DLD1 (cell line): Measurements from ENCODE around the gene FCHO2.

Experiments
- in situ Hi-C: cut with HindIII; loops from 2 replicates; pipeline ENCODE4 v1.10.0; 2017; ENCODE audit warnings: low sequenced_read_pairs

Gene FCHO2

GRCh38 chr5:73135021-73135420 lies 179.2 kb downstream of the FCHO2 start:
- in situ Hi-C loops = no loop called here

- in situ Hi-C loops = no loop called here
These were observed 179.7 kb downstream of the FCHO2 start for GRCh38 chr5:73135429-73136054.

- in situ Hi-C loops = no loop called here
These were observed 180.3 kb downstream of the FCHO2 start for GRCh38 chr5:73136055-73136562.

GRCh38 chr5:73137563-73138530 lies 182.0 kb downstream of the FCHO2 start:
- in situ Hi-C loops = no loop called here

- in situ Hi-C loops = no loop called here
These were observed 183.6 kb downstream of the FCHO2 start for GRCh38 chr5:73139485-73139884.
